Liver (tissue), 9 donors: ENCODE measurements around the gene EIPR1. TPM values are rescaled to one million over a fixed set of nuclear protein-coding genes. Genes with fewer than 3 reads are reported as not detected.

Experiments used
- DNase-seq: peaks from one replicate; pipeline ENCODE4 v3.0.0-alpha.2; 2017; ENCODE audit warnings: low spot score
- H3K27ac ChIP-seq, 2 donors: one replicate each; pipeline ENCODE4 v1.7.0; 2013; ENCODE audit warnings: inconsistent platforms in 2 of 2, low read length in 2 of 2, control low read depth in 1 of 2, low read depth in 1 of 2, mild to moderate bottlenecking in 1 of 2
- H3K27me3 ChIP-seq, 4 donors: one replicate each; pipeline versions ENCODE4 v1.6.1 to v1.7.0; 2013; ENCODE audit warnings: low read length in 3 of 4, inconsistent platforms in 1 of 4, mild to moderate bottlenecking in 1 of 4, moderate library complexity in 1 of 4; ENCODE audit not compliant: control insufficient read depth in 4 of 4, insufficient read depth in 4 of 4
- H3K36me3 ChIP-seq, 4 donors: one replicate each; pipeline versions ENCODE4 v1.6.1 to v1.7.0; 2013; ENCODE audit warnings: low read length in 3 of 4, mild to moderate bottlenecking in 3 of 4, low read depth in 1 of 4, moderate library complexity in 1 of 4; ENCODE audit not compliant: control insufficient read depth in 4 of 4, insufficient read depth in 3 of 4
- H3K4me1 ChIP-seq, 4 donors: one replicate each; pipeline versions ENCODE4 v1.6.1 to v1.7.0; 2013; ENCODE audit warnings: low read length in 3 of 4, mild to moderate bottlenecking in 3 of 4, moderate library complexity in 1 of 4; ENCODE audit not compliant: control insufficient read depth in 4 of 4, insufficient read depth in 4 of 4
- H3K4me3 ChIP-seq, 3 donors: one replicate each; pipeline versions ENCODE4 v1.6.1 to v1.7.0; 2013; ENCODE audit warnings: low read length in 3 of 3, control low read depth in 1 of 3, low read depth in 1 of 3, mild to moderate bottlenecking in 1 of 3
- H3K9ac ChIP-seq, 2 donors: one replicate each; pipeline ENCODE4 v1.7.0; 2013; ENCODE audit warnings: low read length in 2 of 2, mild to moderate bottlenecking in 2 of 2, moderate library complexity in 2 of 2, control low read depth in 1 of 2, low read depth in 1 of 2
- H3K9me3 ChIP-seq, 4 donors: one replicate each; pipeline versions ENCODE4 v1.6.1 to v1.7.0; 2013; ENCODE audit warnings: low read length in 3 of 4; ENCODE audit not compliant: control insufficient read depth in 4 of 4
- EGR1 ChIP-seq, 2 donors: IDR thresholded peaks; 2 replicates each; pipeline ENCODE4 v1.6.1; 2016 to 2018; ENCODE audit warnings: antibody characterized with exemption in 2 of 2, low read depth in 2 of 2
- FOXA1 ChIP-seq: IDR thresholded peaks from 2 replicates; pipeline ENCODE4 v1.6.1; 2016; ENCODE audit warnings: antibody characterized with exemption
- FOXA2 ChIP-seq: IDR thresholded peaks from 2 replicates; pipeline ENCODE4 v1.6.1; 2016; ENCODE audit warnings: antibody characterized with exemption
- GABPA ChIP-seq, 2 donors: IDR thresholded peaks in 1 of 2; conservative IDR thresholded peaks in 1 of 2; 2 replicates each; pipeline ENCODE4 v1.6.1; 2016; ENCODE audit warnings: antibody characterized with exemption in 2 of 2, mild to moderate bottlenecking in 1 of 2, moderate library complexity in 1 of 2
- HNF4A ChIP-seq, 2 donors: conservative IDR thresholded peaks; 2 replicates each; pipeline ENCODE4 v1.6.1; 2016; ENCODE audit warnings: antibody characterized with exemption in 2 of 2, mild to moderate bottlenecking in 2 of 2
- JUND ChIP-seq, 2 donors: IDR thresholded peaks; 2 replicates each; pipeline ENCODE4 v1.6.1; 2016; ENCODE audit warnings: antibody characterized with exemption in 2 of 2
- RAD21 ChIP-seq, 2 donors: IDR thresholded peaks; 2 replicates each; pipeline ENCODE4 v1.6.1; 2016; ENCODE audit warnings: antibody characterized with exemption in 2 of 2, mild to moderate bottlenecking in 2 of 2
- RXRA ChIP-seq, 2 donors: IDR thresholded peaks; 2 replicates each; pipeline ENCODE4 v1.6.1; 2017 to 2018; ENCODE audit warnings: antibody characterized with exemption in 2 of 2, mild to moderate bottlenecking in 1 of 2
- SP1 ChIP-seq: IDR thresholded peaks from 2 replicates; pipeline ENCODE4 v1.6.1; 2018; ENCODE audit warnings: antibody characterized with exemption, mild to moderate bottlenecking
- YY1 ChIP-seq: IDR thresholded peaks from 2 replicates; pipeline ENCODE4 v1.6.1; 2016; ENCODE audit warnings: antibody characterized with exemption, mild to moderate bottlenecking
- WGBS: extraction: QIAGEN DNeasy Blood & Tissue Kit; methylation state at CpG from one replicate; pipeline ENCODE4 v1.1.7; 2013; 5-methylcytosine and 5-hydroxymethylcytosine counted together
- polyA plus RNA-seq, 2 donors: library from polyadenylated mRNA; stranded (reverse) in 1 of 2; unstranded in 1 of 2; fragments of 200-250 nt in 1 of 2; fragments of >200 nt in 1 of 2; fragmentation: Nextera tagmentation in 1 of 2; extraction: Ambion mirVana in 1 of 2; gene quantifications; one replicate each; pipeline versions ENCODE4 v1.2.1 to v1.2.3, GENCODE V29; 2013 to 2015
- total RNA-seq, 2 donors: library from RNA; depleted of rRNA; stranded (reverse); fragments of >200 nt; gene quantifications; one replicate each; pipeline ENCODE4 v1.2.3, GENCODE V29; 2014
- TF ChIP-seq, protein P1 (sequence below): IDR thresholded peaks from 2 replicates; pipeline ENCODE4 v1.6.1; 2016; ENCODE audit warnings: antibody characterized with exemption, mild to moderate bottlenecking
- TF ChIP-seq, protein P2 (sequence below): IDR thresholded peaks from 2 replicates; pipeline ENCODE4 v1.6.1; 2016; ENCODE audit warnings: antibody characterized with exemption
- TF ChIP-seq, protein P3 (sequence below): fragments of 150-350 bp; IDR thresholded peaks from 2 replicates; pipeline ENCODE4 v1.5.1; 2017; ENCODE audit warnings: improper control_type of control experiment, low read depth, low read length; ENCODE audit not compliant: missing input control
- donor health status: healthy.
- donor health status: healthy.
- donor health status: healthy.
- donor health status: healthy.
- donor health status: healthy.

The EIPR1 gene
- total and polyA plus RNA-seq, 4 donors = 7.6 to 12.1 (median 11.4) TPM

GRCh38 chr2:3349211-3349693 is 28.4 kb downstream of the EIPR1 start (continued):
- no peak for TF ChIP-seq YY1

- H3K4me3 ChIP-seq = no peak overlapping the region
- no peaks in the 10 kb centered on the region for H3K9me3 ChIP-seq
- TF ChIP-seq, protein P1, sequence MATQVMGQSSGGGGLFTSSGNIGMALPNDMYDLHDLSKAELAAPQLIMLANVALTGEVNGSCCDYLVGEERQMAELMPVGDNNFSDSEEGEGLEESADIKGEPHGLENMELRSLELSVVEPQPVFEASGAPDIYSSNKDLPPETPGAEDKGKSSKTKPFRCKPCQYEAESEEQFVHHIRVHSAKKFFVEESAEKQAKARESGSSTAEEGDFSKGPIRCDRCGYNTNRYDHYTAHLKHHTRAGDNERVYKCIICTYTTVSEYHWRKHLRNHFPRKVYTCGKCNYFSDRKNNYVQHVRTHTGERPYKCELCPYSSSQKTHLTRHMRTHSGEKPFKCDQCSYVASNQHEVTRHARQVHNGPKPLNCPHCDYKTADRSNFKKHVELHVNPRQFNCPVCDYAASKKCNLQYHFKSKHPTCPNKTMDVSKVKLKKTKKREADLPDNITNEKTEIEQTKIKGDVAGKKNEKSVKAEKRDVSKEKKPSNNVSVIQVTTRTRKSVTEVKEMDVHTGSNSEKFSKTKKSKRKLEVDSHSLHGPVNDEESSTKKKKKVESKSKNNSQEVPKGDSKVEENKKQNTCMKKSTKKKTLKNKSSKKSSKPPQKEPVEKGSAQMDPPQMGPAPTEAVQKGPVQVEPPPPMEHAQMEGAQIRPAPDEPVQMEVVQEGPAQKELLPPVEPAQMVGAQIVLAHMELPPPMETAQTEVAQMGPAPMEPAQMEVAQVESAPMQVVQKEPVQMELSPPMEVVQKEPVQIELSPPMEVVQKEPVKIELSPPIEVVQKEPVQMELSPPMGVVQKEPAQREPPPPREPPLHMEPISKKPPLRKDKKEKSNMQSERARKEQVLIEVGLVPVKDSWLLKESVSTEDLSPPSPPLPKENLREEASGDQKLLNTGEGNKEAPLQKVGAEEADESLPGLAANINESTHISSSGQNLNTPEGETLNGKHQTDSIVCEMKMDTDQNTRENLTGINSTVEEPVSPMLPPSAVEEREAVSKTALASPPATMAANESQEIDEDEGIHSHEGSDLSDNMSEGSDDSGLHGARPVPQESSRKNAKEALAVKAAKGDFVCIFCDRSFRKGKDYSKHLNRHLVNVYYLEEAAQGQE = no peak
- no peaks in the 10 kb centered on the region for H3K27me3 ChIP-seq
- no peak overlapping the region for H3K27ac ChIP-seq
- peaks cover 0 to 3% (median 1%) of the 10 kb centered on the region in 4 donors for H3K36me3 ChIP-seq
- no peak for DNase-seq
- 93% methylated on average over 12 of the region's 12 CpGs for WGBS
- H3K4me1 ChIP-seq = no peaks in the 10 kb centered on the region
- H3K9ac ChIP-seq = no peak overlapping the region
Observed at GRCh38 chr2:3348767-3349166, 28.9 kb downstream of the EIPR1 start.

DNA sequence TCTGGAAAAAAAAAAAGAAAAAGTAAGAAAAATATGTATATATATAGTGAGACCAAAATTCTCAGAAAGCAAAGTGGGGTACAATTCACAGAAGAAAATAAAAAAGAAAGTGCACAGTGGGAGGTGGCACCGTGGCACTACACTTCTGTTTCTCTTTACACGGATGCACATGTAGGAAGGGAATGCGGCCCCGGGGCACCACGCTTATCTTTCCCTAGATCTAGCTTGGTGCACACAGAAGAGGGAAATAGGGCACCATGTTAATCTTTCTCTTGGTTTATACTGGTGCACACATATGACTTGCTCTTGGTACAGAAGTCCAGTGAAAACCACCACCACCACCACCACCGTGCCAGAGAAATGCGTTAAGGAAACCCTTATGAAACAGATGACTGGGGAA is 32.0 kb downstream of the EIPR1 start:
- no peak overlapping the region for H3K9ac ChIP-seq
- H3K36me3 ChIP-seq = peaks cover 0 to 3% (median under 1%) of the 10 kb centered on the region in 4 donors
- no peaks in the 10 kb centered on the region for H3K4me1 ChIP-seq
- no peak overlapping the region for H3K27ac ChIP-seq
- no peaks in the 10 kb centered on the region for H3K27me3 ChIP-seq
- DNase-seq = no peak
- TF ChIP-seq, protein P1 = no peak
- TF ChIP-seq HNF4A (conservative IDR thresholded peaks at IDR 0.05) (no peak), EGR1 (IDR thresholded peaks at IDR 0.05; ENCODE audit: low read depth in 2 of 2) (no peak), GABPA (IDR thresholded peaks at IDR 0.05 in 1 of 2, conservative IDR thresholded peaks at IDR 0.05 in 1 of 2) (no peak), RXRA (IDR thresholded peaks at IDR 0.05) (no peak), SP1 (no peak), RAD21 (IDR thresholded peaks at IDR 0.05) (no peak), FOXA1 (no peak), FOXA2 (no peak), JUND (IDR thresholded peaks at IDR 0.05) (no peak)
- TF ChIP-seq, protein P2, sequence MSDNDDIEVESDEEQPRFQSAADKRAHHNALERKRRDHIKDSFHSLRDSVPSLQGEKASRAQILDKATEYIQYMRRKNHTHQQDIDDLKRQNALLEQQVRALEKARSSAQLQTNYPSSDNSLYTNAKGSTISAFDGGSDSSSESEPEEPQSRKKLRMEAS = no peak
- TF ChIP-seq, protein P3, sequence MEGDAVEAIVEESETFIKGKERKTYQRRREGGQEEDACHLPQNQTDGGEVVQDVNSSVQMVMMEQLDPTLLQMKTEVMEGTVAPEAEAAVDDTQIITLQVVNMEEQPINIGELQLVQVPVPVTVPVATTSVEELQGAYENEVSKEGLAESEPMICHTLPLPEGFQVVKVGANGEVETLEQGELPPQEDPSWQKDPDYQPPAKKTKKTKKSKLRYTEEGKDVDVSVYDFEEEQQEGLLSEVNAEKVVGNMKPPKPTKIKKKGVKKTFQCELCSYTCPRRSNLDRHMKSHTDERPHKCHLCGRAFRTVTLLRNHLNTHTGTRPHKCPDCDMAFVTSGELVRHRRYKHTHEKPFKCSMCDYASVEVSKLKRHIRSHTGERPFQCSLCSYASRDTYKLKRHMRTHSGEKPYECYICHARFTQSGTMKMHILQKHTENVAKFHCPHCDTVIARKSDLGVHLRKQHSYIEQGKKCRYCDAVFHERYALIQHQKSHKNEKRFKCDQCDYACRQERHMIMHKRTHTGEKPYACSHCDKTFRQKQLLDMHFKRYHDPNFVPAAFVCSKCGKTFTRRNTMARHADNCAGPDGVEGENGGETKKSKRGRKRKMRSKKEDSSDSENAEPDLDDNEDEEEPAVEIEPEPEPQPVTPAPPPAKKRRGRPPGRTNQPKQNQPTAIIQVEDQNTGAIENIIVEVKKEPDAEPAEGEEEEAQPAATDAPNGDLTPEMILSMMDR = no peak
- WGBS = 96% methylated on average over 7 of the region's 7 CpGs
- H3K9me3 ChIP-seq = no peaks in the 10 kb centered on the region
- no peak overlapping the region for H3K4me3 ChIP-seq
